Cardiac atrium fibroblast (primary cell): ENCODE results near the gene PUS1. TPM values are rescaled to one million over a fixed set of nuclear protein-coding genes. Genes with fewer than 3 reads are reported as not detected.

ENCODE experiments used
- total RNA-seq: library from RNA; depleted of rRNA; stranded (reverse); fragments of >200 nt; gene quantifications from 2 replicates; pipeline ENCODE4 v1.2.3, GENCODE V29; 2015

The PUS1 gene
- 9.9 and 11.7 TPM in 2 replicates for total RNA-seq

GRCh38 chr12:131928711-131929580, at the start of gene PUS1:
Gene PUS1, plus strand, starts transcription at chr12:131929276. Its CDS starts 447 bp downstream, at chr12:131929723.

GRCh38 chr12:131894313-131894860, 34.7 kb upstream of the PUS1 start, which contains the start of gene ULK1:
Gene ULK1, plus strand, starts transcription at chr12:131894622. Its CDS starts 380 bp downstream, at chr12:131895002.

GRCh38 chr12:131949431-131950181, 20.5 kb downstream of the PUS1 start, which contains the start of gene EP400:
Gene EP400, plus strand, starts transcription at chr12:131949942. Its CDS starts 10,678 bp downstream, at chr12:131960620.

Other genes starting within 250 kb of the PUS1 start
- gene SFSWAP, start 218.2 kb upstream of the PUS1 start, total RNA-seq = 16.6 and 27.9 TPM in 2 replicates
- 25.9 and 31.8 TPM in 2 replicates for gene MMP17, start 100.9 kb upstream of the PUS1 start, total RNA-seq
- 4.4 and 9.2 TPM in 2 replicates for gene ULK1, start 34.7 kb upstream of the PUS1 start, total RNA-seq
- gene EP400, start 20.7 kb downstream of the PUS1 start, total RNA-seq = 6.6 and 6.9 TPM in 2 replicates
- 4.1 and 8.5 TPM in 2 replicates for gene DDX51, start 215.0 kb downstream of the PUS1 start, total RNA-seq
- gene NOC4L, start 215.2 kb downstream of the PUS1 start, total RNA-seq = 10.7 and 15.1 TPM in 2 replicates